ENCODE data around the gene SRRM3. TPM values are rescaled to one million over a fixed set of nuclear protein-coding genes. Genes with fewer than 3 reads are reported as not detected.

Gene SRRM3
- total and polyA plus RNA-seq, 12 donors, result 5.6 to 140 (median 33.3) TPM

- DNase-seq, result no peak
- 32 to 49% (median 36%) methylated on average over 3 of the region's 3 CpGs for WGBS, 4 donors
- H3K9me3 ChIP-seq (replicated peaks in 1 of 3), result peaks cover 0 to 6% (median 0%) of the 10 kb centered on the region in 3 donors
- H3K27me3 ChIP-seq, result no peaks in the 10 kb centered on the region
- no peaks in the 10 kb centered on the region for H3K4me1 ChIP-seq (replicated peaks in 1 of 2)
- intact Hi-C loops (cut with DNase I), result no loop called here
- H3K36me3 ChIP-seq (replicated peaks in 1 of 2), result no peaks in the 10 kb centered on the region
- H3K27ac ChIP-seq, result no peak overlapping the region
- no peak for TF ChIP-seq CTCF (IDR thresholded peaks at IDR 0.05)
- TF ChIP-seq POLR2A (IDR thresholded peaks at IDR 0.05), result no peak
- H3K4me3 ChIP-seq, result no peak overlapping the region
Observed at GRCh38 chr7:76191783-76192240, 9.9 kb upstream of the SRRM3 start.

GRCh38 chr7:76193466-76193865 lies 8.2 kb upstream of the SRRM3 start:
- Histone ChIP-seq H3K36me3 (replicated peaks in 1 of 2) (no peaks in the 10 kb centered on the region), H3K4me1 (replicated peaks in 1 of 2) (no peaks in the 10 kb centered on the region), H3K9me3 (replicated peaks in 1 of 3) (peaks cover 0 to 6% (median 0%) of the 10 kb centered on the region in 3 donors), H3K4me3 (no peak overlapping the region), H3K27me3 (no peaks in the 10 kb centered on the region), H3K27ac (no peak overlapping the region)
- intact Hi-C loops (cut with DNase I), result no loop called here
- no peak for DNase-seq
- WGBS, 4 donors, result 54 to 77% (median 62%) methylated on average over 3 to 4 of the region's 4 CpGs
- no peak for TF ChIP-seq POLR2A (IDR thresholded peaks at IDR 0.05)
- no peak for TF ChIP-seq CTCF (IDR thresholded peaks at IDR 0.05)

GRCh38 chr7:76193883-76194282 lies 7.8 kb upstream of the SRRM3 start:
- H3K9me3 ChIP-seq (replicated peaks in 1 of 3), result peaks cover 0 to 6% (median 0%) of the 10 kb centered on the region in 3 donors
- no peaks in the 10 kb centered on the region for H3K4me1 ChIP-seq (replicated peaks in 1 of 2)
- TF ChIP-seq CTCF (IDR thresholded peaks at IDR 0.05) (no peak), POLR2A (IDR thresholded peaks at IDR 0.05) (no peak)
- no peak overlapping the region for H3K27ac ChIP-seq
- H3K36me3 ChIP-seq (replicated peaks in 1 of 2), result no peaks in the 10 kb centered on the region
- H3K27me3 ChIP-seq, result no peaks in the 10 kb centered on the region
- no peak for DNase-seq
- WGBS, 4 donors, result 16 to 39% (median 26%) methylated on average over 5 of the region's 5 CpGs
- intact Hi-C loops (cut with DNase I), result no loop called here
- no peak overlapping the region for H3K4me3 ChIP-seq

- TF ChIP-seq CTCF (IDR thresholded peaks at IDR 0.05) (no peak), POLR2A (IDR thresholded peaks at IDR 0.05) (no peak)
- WGBS, 4 donors, result 90 to 93% (median 92%) methylated on average over 10 of the region's 10 CpGs
- intact Hi-C loops (cut with DNase I), result no loop called here
- Histone ChIP-seq H3K9me3 (replicated peaks in 1 of 3) (peaks cover 0 to 2% (median 0%) of the 10 kb centered on the region in 3 donors), H3K4me1 (replicated peaks in 1 of 2) (no peaks in the 10 kb centered on the region), H3K27me3 (no peaks in the 10 kb centered on the region), H3K4me3 (no peak overlapping the region), H3K36me3 (replicated peaks in 1 of 2) (no peaks in the 10 kb centered on the region), H3K27ac (no peak overlapping the region)
- no peak for DNase-seq
Observed at GRCh38 chr7:76196786-76197185, 4.9 kb upstream of the SRRM3 start.
